Large intestine (tissue), 3 donors: ENCODE results near the gene TSPEAR. TPM values are rescaled to one million over a fixed set of nuclear protein-coding genes. Genes with fewer than 3 reads are reported as not detected.
"Not testable (repeated sequence)": the region's sequence is repeated elsewhere in the genome, so short reads cannot be mapped to it uniquely, and the experiment has no call there.

Experiments used
- DNase-seq, 2 donors: peaks; one replicate each; pipeline versions ENCODE4 v3.0.0 to v3.0.0-alpha.2; 2013
- H3K27ac ChIP-seq: one replicate; pipeline ENCODE4 v1.5.1; 2013; ENCODE audit warnings: low read length
- H3K27me3 ChIP-seq: 2 replicates; pipeline ENCODE4 v1.6.1; 2013; ENCODE audit warnings: low read length; ENCODE audit not compliant: control insufficient read depth, insufficient read depth
- H3K36me3 ChIP-seq: 2 replicates; pipeline ENCODE4 v1.6.1; 2013; ENCODE audit warnings: low read length; ENCODE audit not compliant: control insufficient read depth, insufficient read depth
- H3K4me1 ChIP-seq: one replicate; pipeline ENCODE4 v1.6.1; 2013; ENCODE audit warnings: low read length; ENCODE audit not compliant: control insufficient read depth, insufficient read depth
- H3K4me3 ChIP-seq: one replicate; pipeline ENCODE4 v1.5.1; 2013; ENCODE audit warnings: low read length
- H3K9me3 ChIP-seq: one replicate; pipeline ENCODE4 v1.6.1; 2013; ENCODE audit warnings: mild to moderate bottlenecking, low read depth, low read length, moderate library complexity; ENCODE audit not compliant: control insufficient read depth
- WGBS: methylation state at CpG from one replicate; pipeline ENCODE4 v1.1.5; 2013; ENCODE audit warnings: low lambda C conversion rate; ENCODE audit not compliant: insufficient coverage; 5-methylcytosine and 5-hydroxymethylcytosine counted together
- polyA plus RNA-seq: library from polyadenylated mRNA; unstranded; fragments of 120-200 nt; gene quantifications from one replicate; pipeline ENCODE4 v1.2.1, GENCODE V29; 2013

Gene TSPEAR
- polyA plus RNA-seq, 1 donor = 0.55 TPM

DNA sequence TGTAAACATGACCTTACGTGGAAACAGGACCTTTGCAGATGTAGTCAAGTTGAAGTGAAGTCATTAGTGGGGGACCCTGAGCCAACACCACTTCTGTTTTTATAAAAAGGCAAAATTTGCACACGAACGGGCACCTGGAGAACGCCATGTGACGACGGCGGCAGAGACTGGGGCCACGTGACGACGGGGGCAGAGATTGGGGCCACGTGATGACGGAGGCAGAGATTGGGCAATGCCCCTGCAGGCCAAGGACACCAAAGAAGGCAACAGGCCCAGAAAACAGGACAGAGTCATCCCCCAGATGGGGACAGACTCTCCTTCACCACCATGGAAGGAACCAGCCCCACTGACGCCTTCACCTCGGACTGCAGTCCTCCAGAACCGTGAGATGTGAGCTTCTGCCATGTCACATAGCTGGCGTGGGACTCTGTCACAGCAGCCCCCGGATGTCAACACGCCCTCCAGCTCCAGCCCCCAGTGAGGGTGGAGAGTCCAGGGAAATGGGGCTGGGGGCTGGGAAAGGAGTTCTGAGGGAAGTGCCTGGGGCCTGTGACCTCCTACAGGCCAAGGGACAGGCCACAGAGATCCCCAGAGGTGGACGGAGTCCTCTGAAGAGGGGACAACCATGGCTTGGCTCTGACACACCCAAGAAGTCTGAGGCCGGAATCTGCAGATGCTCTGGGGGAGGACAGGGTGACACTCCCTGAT is 61.0 kb downstream of the TSPEAR start:
- no peak for DNase-seq
- no peaks in the 10 kb centered on the region for H3K4me1 ChIP-seq
- H3K9me3 ChIP-seq = no peaks in the 10 kb centered on the region
- H3K4me3 ChIP-seq = no peak overlapping the region
- H3K27ac ChIP-seq = no peak overlapping the region
- H3K27me3 ChIP-seq = no peaks in the 10 kb centered on the region
- WGBS = 88% methylated on average over 7 of the region's 20 CpGs
- H3K36me3 ChIP-seq = no peaks in the 10 kb centered on the region

DNA sequence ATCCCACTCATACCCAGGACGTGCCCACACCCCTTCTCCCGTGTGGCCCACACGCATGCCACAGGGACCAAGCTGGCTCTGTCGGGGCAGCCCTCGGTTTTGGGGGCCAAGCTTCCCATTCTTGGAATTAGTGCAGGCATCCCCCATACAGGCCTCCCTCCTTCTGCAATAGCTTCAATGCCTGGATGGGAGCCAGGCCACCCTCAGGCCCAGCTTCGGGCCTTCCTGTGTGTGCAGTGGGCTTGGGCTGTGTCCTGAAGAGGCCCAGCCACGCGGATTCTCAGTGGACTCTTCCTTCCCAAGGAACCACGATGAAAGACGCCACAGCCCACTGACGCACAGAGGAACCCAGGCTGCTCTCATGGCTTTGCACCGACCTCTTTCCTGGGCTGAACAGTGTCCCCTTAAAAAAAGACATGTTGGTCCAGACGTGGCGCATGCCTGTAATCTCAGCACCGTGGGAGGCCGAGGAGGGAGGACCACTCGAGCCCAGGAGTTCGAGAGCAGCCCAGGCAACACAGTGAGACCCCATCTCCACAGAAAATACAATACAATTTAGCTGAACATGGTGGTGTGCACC is 61.8 kb downstream of the TSPEAR start:
- no peak for DNase-seq
- no peak overlapping the region for H3K27ac ChIP-seq
- no peaks in the 10 kb centered on the region for H3K27me3 ChIP-seq
- WGBS = no CpG with 5 or more reads among the region's 18 CpGs
- H3K36me3 ChIP-seq = no peaks in the 10 kb centered on the region
- no peaks in the 10 kb centered on the region for H3K4me1 ChIP-seq
- H3K9me3 ChIP-seq = no peaks in the 10 kb centered on the region
- no peak overlapping the region for H3K4me3 ChIP-seq

DNA sequence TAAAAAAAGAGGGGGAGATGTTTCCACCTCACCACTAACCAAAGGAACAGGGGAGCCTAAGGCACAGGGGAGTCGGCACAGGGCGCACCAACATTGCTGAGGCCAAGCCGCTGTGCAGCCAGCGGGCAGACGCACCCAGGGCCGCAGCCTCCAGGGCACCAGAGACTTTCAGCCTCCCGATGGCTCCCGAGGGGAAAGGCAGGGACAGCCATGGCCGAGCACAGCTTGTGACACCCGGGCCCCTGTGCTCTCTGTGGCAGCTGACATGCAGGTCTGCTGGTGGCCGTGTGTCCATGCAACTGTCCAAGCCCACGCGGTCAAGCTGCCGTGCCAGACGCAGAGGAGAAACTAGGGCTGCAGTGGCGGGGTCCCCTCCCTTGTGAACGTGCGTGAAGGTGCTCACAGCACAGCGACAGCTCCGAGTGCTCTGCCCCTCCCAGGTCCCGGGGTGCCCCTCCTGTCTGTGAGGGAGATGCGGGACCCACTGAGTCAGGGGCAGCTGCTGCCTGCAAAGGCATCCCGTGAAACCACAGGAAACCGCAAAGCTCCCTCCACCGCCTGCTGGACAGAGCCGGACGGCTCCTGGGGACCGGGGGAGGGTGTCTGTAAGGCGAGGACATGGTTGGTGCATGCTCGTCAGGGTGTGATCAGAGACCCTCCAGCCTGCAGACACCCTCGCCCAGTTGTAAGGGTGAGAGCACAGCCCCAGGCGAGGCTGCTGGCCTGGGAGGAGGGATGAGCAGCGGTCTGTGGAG is 62.6 kb downstream of the TSPEAR start:
- Histone ChIP-seq H3K4me1 (no peaks in the 10 kb centered on the region), H3K27ac (no peak overlapping the region), H3K4me3 (no peak overlapping the region), H3K9me3 (no peaks in the 10 kb centered on the region), H3K36me3 (no peaks in the 10 kb centered on the region), H3K27me3 (no peaks in the 10 kb centered on the region)
- no peak for DNase-seq
- WGBS = no CpG with 5 or more reads among the region's 33 CpGs

DNA sequence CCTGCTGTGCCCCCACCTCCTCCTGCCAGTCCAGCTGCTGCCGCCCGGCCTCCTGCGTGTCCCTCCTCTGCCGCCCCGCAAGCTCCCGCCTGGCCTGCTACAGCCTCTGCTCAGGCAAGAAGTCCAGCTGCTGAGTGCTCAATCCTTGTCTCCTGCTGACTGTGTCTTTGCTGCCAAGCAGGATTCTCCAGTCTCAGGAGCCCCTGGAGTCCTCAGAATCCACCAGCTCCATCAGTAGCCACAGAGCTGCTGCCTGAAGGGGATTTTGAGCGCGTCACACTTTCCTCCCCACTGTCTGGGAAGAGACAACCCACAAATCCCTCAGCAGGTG is 64.2 kb downstream of the TSPEAR start:
- Histone ChIP-seq H3K9me3 (no peaks in the 10 kb centered on the region), H3K27ac (no peak overlapping the region)
- DNase-seq = no peak

DNA sequence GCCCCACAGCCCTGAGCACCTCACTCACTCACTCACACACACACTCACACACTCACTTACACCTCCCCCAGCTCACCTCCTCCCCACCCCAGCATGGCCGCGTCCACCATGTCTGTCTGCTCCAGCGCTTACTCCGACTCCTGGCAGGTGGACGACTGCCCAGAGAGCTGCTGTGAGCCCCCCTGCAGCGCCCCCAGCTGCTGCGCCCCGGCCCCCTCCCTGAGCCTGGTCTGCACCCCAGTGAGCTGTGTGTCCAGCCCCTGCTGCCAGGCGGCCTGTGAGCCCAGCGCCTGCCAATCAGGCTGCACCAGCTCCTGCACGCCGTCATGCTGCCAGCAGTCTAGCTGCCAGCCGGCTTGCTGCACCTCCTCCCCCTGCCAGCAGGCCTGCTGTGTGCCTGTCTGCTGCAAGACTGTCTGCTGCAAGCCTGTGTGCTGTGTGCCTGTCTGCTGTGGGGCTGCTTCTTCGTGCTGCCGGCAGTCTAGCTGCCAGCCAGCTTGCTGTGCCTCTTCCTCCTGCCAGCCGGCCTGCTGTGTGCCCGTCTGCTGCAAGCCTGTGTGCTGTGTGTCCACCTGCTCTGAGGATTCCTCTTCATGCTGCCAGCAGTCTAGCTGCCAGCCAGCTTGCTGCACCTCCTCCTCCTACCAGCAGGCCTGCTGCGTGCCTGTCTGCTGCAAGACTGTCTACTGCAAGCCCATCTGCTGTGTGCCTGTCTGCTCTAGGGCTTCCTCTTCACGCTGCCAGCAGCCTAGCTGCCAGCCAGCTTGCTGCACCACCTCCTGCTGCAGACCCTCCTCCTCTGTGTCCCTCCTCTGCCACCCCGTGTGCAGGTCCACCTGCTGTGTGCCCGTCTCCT is 64.8 kb downstream of the TSPEAR start, which contains the start of gene KRTAP10-11:
KRTAP10-11 (plus strand) TSS at position 49 of the 856 bp plus-strand sequence; CDS start at position 94, 45 bp downstream.
- not testable (repeated sequence) for H3K4me3 ChIP-seq, DNase-seq, H3K27ac ChIP-seq, H3K4me1 ChIP-seq, H3K36me3 ChIP-seq, H3K27me3 ChIP-seq, H3K9me3 ChIP-seq
- WGBS = no CpG with 5 or more reads among the region's 21 CpGs

More for the DNA sequence above, 64.2 kb downstream of the TSPEAR start:
- Histone ChIP-seq H3K4me3 (no peak overlapping the region), H3K4me1 (no peaks in the 10 kb centered on the region), H3K27me3 (no peaks in the 10 kb centered on the region), H3K36me3 (no peaks in the 10 kb centered on the region)
- no CpG with 5 or more reads among the region's 8 CpGs for WGBS

DNA sequence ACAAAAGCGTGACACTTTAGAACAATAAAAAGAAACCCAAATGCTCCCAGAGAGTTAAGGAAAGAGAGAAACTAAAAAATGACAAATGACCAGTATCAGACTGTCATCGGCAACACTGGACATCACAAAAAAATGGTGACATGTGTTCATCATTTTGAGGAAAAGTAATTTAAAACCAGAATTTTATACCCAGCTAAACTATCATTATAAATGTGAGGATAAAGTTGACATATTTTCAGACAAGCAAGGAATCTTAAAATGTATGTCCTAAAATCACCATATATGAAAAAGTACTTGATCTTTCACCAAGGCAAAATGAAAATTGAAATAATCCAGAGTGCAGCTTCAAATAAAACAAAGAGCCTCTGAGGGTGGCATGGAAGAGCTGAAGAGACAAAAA is 66.5 kb downstream of the TSPEAR start:
- H3K4me3 ChIP-seq = no peak overlapping the region
- no peak for DNase-seq
- H3K27me3 ChIP-seq = no peaks in the 10 kb centered on the region
- no peaks in the 10 kb centered on the region for H3K9me3 ChIP-seq
- H3K36me3 ChIP-seq = no peaks in the 10 kb centered on the region
- no peak overlapping the region for H3K27ac ChIP-seq
- WGBS = 50% methylated on average over 2 of the region's 2 CpGs
- H3K4me1 ChIP-seq = no peaks in the 10 kb centered on the region

DNA sequence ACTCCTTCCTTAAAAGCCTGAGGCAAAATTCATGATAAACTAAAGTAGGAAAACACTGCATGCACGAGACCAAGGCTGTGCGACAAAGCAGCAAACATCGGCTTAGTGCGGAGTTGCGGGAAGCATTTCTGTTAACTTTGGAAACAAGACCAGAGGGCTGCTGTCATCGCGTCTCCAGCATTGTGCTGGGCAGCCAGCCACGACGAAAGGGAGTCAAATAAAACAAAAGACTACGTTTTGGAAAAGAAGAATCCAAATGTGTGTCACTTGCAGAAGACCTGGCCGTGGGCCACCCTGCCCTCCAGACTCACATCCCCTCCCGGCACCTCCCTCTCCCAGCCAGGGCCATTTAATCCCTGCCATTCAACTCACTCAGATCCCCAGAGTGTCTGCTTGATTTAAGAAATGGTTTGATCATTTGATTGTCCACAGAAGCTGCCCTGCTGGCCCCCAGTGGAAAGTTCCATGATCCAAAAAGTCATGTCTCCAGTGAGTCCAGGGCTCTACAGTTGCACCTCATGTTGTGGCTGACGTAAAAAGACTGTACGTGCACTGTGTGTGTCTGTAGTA is 67.5 kb downstream of the TSPEAR start:
- H3K27me3 ChIP-seq = no peaks in the 10 kb centered on the region
- no peaks in the 10 kb centered on the region for H3K4me1 ChIP-seq
- no peaks in the 10 kb centered on the region for H3K9me3 ChIP-seq
- no peak overlapping the region for H3K4me3 ChIP-seq
- DNase-seq = no peak
- H3K27ac ChIP-seq = no peak overlapping the region
- no CpG with 5 or more reads among the region's 14 CpGs for WGBS
- no peaks in the 10 kb centered on the region for H3K36me3 ChIP-seq

DNA sequence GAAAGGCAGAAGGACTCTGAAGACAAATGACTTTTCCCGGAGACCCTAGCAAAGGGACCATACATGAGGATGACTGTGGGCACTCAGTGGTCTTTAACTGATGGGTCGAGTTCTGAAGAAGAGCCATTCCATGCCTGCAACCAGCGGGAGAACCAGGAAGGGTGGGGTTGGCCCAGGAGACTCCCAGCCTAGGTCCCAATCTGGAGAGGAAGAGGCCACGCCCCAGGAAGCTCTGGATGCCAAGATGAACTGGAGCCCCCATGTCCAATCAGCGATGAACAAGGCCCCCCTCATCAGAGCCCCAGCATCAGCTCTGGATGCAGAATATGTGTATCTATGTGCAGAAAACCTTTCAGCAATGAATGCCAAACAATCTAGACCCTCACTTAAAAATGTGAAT is 70.6 kb downstream of the TSPEAR start:
- H3K27ac ChIP-seq = no peak overlapping the region
- H3K4me3 ChIP-seq = no peak overlapping the region
- WGBS = no CpG with 5 or more reads among the region's 5 CpGs
- no peaks in the 10 kb centered on the region for H3K4me1 ChIP-seq
- no peaks in the 10 kb centered on the region for H3K27me3 ChIP-seq
- H3K9me3 ChIP-seq = no peaks in the 10 kb centered on the region
- H3K36me3 ChIP-seq = no peaks in the 10 kb centered on the region
- DNase-seq = no peak

DNA sequence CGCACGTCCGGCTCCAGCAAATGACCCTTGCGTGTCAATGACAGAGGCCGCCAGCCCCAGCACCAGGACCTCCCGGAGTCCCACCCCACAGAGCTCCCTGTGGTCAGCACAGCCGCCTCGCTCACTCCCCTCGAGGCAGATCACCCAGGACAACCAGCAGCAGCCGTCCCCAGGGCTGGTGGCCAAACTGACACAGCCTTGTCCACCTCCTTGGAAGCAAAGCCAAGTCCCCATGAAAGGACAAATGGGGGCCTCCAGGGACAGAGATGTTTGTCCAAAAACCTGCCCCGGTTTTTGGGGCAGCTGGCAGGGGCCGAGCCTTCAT is 72.1 kb downstream of the TSPEAR start:
- Histone ChIP-seq H3K4me3 (no peak overlapping the region), H3K9me3 (no peaks in the 10 kb centered on the region), H3K4me1 (no peaks in the 10 kb centered on the region), H3K27me3 (no peaks in the 10 kb centered on the region), H3K36me3 (no peaks in the 10 kb centered on the region), H3K27ac (no peak overlapping the region)
- no peak for DNase-seq
- no CpG with 5 or more reads among the region's 12 CpGs for WGBS
